ENCODE results near the gene DIS3. TPM values are rescaled to one million over a fixed set of nuclear protein-coding genes. Genes with fewer than 3 reads are reported as not detected.
A peak's percentile ranks its signal among the peaks of the same experiment; 100 is the strongest.

The DIS3 gene
- total RNA-seq, 1 experiment from 2014 or later = 37.6 TPM

- Mint-ChIP-seq H3K27ac (ENCODE audit: unreplicated experiment) (no peak overlapping the region), H3K36me3 (ENCODE audit: insufficient read depth, unreplicated experiment) (peaks cover 88% of the 10 kb centered on the region), H3K9me3 (ENCODE audit: unreplicated experiment) (no peaks in the 10 kb centered on the region), H3K27me3 (ENCODE audit: insufficient read depth, unreplicated experiment) (no peaks in the 10 kb centered on the region), H3K4me1 (ENCODE audit: low read depth, unreplicated experiment) (no peaks in the 10 kb centered on the region), H3K4me3 (ENCODE audit: unreplicated experiment) (no peak overlapping the region)
- Histone ChIP-seq H3K4me1 (no peaks in the 10 kb centered on the region), H3K4me3 (ENCODE audit: low read depth, low read length) (no peak overlapping the region), H3K36me3 (ENCODE audit: control insufficient read depth, insufficient read depth, low read length) (peaks cover 1% of the 10 kb centered on the region; the same call in 1 of the 2 replicates), H3K9me3 (no peaks in the 10 kb centered on the region), H3K27me3 (replicated peaks; ENCODE audit: control insufficient read depth, insufficient read depth, low read length) (no peaks in the 10 kb centered on the region)
- POLR2A ChIA-PET = no interaction called here
- CTCF ChIA-PET = no interaction called here
- intact Hi-C loops (cut with micrococcal nuclease; ENCODE audit: unreplicated experiment) = no loop called here
- TF ChIP-seq CTCF (IDR thresholded peaks at IDR 0.05; ENCODE audit: insufficient read depth in 1 of 2, low read depth in 1 of 2, low read length in 1 of 2, severe bottlenecking in 1 of 2, unreplicated experiment in 1 of 2) = no peak
- DNase-seq = no peak
- TSS peak; percentile 18 for BruUV-seq (replicated peaks)
Measured at GRCh38 chr13:72757792-72758535, 23.7 kb downstream of the DIS3 start.

GRCh38 chr13:72754111-72754510 lies 27.6 kb downstream of the DIS3 start:
- no peak for TF ChIP-seq CTCF (IDR thresholded peaks at IDR 0.05; ENCODE audit: insufficient read depth in 1 of 2, low read depth in 1 of 2, low read length in 1 of 2, severe bottlenecking in 1 of 2, unreplicated experiment in 1 of 2)
- DNase-seq = no peak
- H3K4me3 ChIP-seq (ENCODE audit: low read depth, low read length) = no peak overlapping the region
- no peaks in the 10 kb centered on the region for H3K9me3 ChIP-seq
- H3K9me3 Mint-ChIP-seq (ENCODE audit: unreplicated experiment) = no peaks in the 10 kb centered on the region
- intact Hi-C loops (cut with micrococcal nuclease; ENCODE audit: unreplicated experiment) = no loop called here
- H3K4me1 Mint-ChIP-seq (ENCODE audit: low read depth, unreplicated experiment) = peaks cover 7% of the 10 kb centered on the region
- BruUV-seq (replicated peaks) = no TSS peak
- no peak overlapping the region for H3K27ac Mint-ChIP-seq (ENCODE audit: unreplicated experiment)
- H3K36me3 Mint-ChIP-seq (ENCODE audit: insufficient read depth, unreplicated experiment) = peaks cover 90% of the 10 kb centered on the region
- H3K27me3 ChIP-seq (replicated peaks; ENCODE audit: control insufficient read depth, insufficient read depth, low read length) = no peaks in the 10 kb centered on the region
- no peaks in the 10 kb centered on the region for H3K4me1 ChIP-seq
- H3K4me3 Mint-ChIP-seq (ENCODE audit: unreplicated experiment) = no peak overlapping the region
- H3K36me3 ChIP-seq (ENCODE audit: control insufficient read depth, insufficient read depth, low read length) = no peaks in the 10 kb centered on the region; the same call in 1 of the 2 replicates
- CTCF ChIA-PET = no interaction called here
- POLR2A ChIA-PET = no interaction called here
- H3K27me3 Mint-ChIP-seq (ENCODE audit: insufficient read depth, unreplicated experiment) = no peaks in the 10 kb centered on the region

GRCh38 chr13:72751220-72751619 lies 30.5 kb downstream of the DIS3 start:
- peaks cover 7% of the 10 kb centered on the region for H3K4me1 Mint-ChIP-seq (ENCODE audit: low read depth, unreplicated experiment)
- no peak for DNase-seq
- no peak overlapping the region for H3K4me3 ChIP-seq (ENCODE audit: low read depth, low read length)
- TF ChIP-seq CTCF (IDR thresholded peaks at IDR 0.05; ENCODE audit: insufficient read depth in 1 of 2, low read depth in 1 of 2, low read length in 1 of 2, severe bottlenecking in 1 of 2, unreplicated experiment in 1 of 2) = no peak
- intact Hi-C loops (cut with micrococcal nuclease; ENCODE audit: unreplicated experiment) = no loop called here
- H3K27me3 Mint-ChIP-seq (ENCODE audit: insufficient read depth, unreplicated experiment) = no peaks in the 10 kb centered on the region
- H3K36me3 ChIP-seq (ENCODE audit: control insufficient read depth, insufficient read depth, low read length) = no peaks in the 10 kb centered on the region; the same call in 1 of the 2 replicates
- no peaks in the 10 kb centered on the region for H3K27me3 ChIP-seq (replicated peaks; ENCODE audit: control insufficient read depth, insufficient read depth, low read length)
- no peaks in the 10 kb centered on the region for H3K4me1 ChIP-seq
- no peaks in the 10 kb centered on the region for H3K9me3 ChIP-seq
- ChIA-PET CTCF (no interaction called here), POLR2A (no interaction called here)
- H3K36me3 Mint-ChIP-seq (ENCODE audit: insufficient read depth, unreplicated experiment) = peaks cover 88% of the 10 kb centered on the region
- no peak overlapping the region for H3K27ac Mint-ChIP-seq (ENCODE audit: unreplicated experiment)
- H3K4me3 Mint-ChIP-seq (ENCODE audit: unreplicated experiment) = no peak overlapping the region
- no peaks in the 10 kb centered on the region for H3K9me3 Mint-ChIP-seq (ENCODE audit: unreplicated experiment)
- BruUV-seq (replicated peaks) = no TSS peak

Measured in Caco-2 (cell line).